Caki2 (cell line): ENCODE results near the gene ELP2. TPM values are rescaled to one million over a fixed set of nuclear protein-coding genes. Genes with fewer than 3 reads are reported as not detected.

ENCODE experiments used
- DNase-seq: peaks from one replicate; pipeline ENCODE4 v3.0.0-alpha.2; 2015; ENCODE audit warnings: low read depth
- in situ Hi-C: cut with HindIII; loops from 2 replicates; pipeline ENCODE4 v1.10.0; 2016; ENCODE audit warnings: low sequenced_read_pairs, low pct_unique_long_range_greater_than_20kb, mixed read lengths
- total RNA-seq: library from RNA; depleted of rRNA; stranded (reverse); fragments of >200 nt; shearing (Covaris generic); gene quantifications from 2 replicates; pipeline ENCODE4 v1.2.3, GENCODE V29; 2014; ENCODE audit warnings: low replicate concordance

Gene ELP2
- total RNA-seq, 1 experiment from 2014 or later, result 91.0 TPM

DNA sequence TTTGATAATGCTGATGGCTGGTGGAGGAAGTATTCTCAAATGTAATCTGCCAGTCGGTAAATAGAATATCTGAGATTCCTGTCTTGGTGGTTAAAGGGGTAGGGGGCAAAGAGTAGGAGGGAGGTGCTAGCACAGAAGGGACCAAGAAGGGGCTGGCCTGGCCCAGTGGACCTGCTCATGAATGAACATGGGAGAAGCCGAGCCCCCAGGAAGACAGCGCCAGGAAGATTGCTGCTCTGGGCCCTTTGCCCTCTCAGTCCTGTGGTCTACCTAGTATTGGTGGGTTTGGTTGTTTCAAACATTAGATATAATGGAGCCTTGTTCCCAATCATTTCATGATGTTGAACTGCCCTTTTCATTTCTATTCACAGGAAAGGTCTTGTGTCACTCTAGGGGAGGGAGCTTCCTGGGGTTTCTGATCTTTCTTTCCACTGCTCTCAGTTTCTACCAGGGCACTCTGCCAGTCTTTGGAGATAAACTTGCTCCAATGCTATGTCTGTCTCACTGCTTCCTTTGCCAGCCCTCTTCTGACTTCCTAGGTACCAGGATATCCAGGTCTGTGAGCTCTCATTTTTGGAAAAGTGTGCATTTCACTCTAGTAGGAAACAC lies 52.3 kb downstream of the ELP2 start:
- in situ Hi-C loops, result no loop called here
- no peak for DNase-seq

DNA sequence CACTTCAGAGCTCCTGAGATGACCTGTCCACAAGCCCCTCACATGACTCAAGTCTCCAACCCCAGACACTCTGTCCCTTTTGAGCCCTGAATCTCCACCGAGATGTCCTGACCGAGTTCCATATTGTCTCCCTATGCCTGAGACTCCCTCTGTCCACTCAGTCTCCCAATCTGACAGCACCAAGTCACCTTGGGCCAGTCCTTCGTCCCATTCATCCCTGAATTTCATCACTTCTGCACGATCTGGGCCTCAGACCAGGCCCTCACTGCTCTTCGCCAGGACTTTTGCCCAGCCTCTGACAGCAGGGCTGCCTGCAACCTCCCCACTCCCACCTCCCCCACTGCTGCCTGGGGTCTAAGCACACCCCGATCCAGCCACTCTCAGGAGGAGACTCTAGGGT lies 53.3 kb downstream of the ELP2 start:
- no peak for DNase-seq
- in situ Hi-C loops, result no loop called here

DNA sequence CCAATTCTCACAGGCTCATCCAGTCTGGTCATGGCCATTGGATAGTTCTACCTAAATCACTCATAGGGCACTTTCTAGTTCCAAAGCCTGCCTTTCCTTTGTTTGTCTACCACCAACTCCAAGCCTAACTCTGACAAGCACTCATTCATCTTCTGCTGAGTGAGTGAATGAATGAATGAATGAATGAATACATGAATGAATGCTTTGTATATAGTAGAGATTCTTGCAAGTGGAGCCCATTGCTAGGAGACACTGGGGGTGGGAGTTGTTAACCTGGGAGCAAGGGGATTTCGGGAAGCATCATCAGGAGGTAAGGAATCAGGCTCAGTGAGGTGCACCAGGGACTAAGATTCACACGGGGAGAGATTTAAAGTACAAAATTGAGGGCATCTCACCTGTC lies 54.3 kb downstream of the ELP2 start:
- in situ Hi-C loops, result no loop called here
- no peak for DNase-seq

DNA sequence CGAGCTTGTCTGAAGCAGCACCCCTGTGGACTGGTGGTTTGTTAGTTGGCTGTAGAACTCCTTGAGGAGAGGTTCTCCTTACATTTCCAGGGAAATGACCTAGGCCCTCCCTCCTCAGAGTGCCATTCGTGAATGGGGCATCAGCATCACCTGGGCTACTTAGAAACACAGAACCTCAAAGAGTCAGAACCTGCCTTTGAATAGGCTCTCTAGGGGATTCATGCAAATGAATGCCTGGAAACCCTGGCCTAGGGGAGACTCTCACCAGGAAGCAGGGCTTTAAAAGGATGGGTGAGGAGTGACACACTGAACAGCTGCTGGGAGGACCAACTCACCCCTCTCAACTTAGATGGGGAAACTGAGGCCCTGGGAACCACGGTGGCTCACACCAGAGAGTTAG lies 55.5 kb downstream of the ELP2 start:
- no peak for DNase-seq
- in situ Hi-C loops, result no loop called here

DNA sequence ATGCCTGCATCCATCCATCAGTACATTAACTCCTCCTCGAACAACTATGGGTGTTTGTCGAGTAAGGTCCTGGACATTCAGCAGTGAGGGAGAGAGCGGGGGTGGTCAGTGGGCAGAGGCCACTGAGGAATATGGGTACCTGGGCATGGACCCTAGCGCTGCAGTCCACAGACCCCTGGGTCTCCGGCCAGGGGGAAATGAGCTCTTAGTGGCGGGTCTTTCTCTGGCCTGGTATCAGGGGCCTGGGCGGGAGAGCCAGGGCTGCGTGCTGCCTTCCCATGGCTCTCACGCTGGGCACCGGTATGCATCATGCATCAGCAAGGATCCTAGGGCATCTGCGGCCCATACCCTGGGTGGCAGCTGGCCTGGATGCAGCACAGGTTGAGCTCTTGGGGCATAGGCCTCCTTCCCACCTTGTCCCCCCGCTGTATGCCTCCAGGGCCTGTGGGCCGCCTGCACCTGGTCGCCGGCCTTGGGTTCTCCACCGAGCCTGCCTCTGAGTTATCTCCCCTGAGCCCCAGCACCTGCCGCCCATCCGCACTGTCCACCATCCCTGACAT lies 56.3 kb downstream of the ELP2 start:
- in situ Hi-C loops, result no loop called here
- no peak for DNase-seq

DNA sequence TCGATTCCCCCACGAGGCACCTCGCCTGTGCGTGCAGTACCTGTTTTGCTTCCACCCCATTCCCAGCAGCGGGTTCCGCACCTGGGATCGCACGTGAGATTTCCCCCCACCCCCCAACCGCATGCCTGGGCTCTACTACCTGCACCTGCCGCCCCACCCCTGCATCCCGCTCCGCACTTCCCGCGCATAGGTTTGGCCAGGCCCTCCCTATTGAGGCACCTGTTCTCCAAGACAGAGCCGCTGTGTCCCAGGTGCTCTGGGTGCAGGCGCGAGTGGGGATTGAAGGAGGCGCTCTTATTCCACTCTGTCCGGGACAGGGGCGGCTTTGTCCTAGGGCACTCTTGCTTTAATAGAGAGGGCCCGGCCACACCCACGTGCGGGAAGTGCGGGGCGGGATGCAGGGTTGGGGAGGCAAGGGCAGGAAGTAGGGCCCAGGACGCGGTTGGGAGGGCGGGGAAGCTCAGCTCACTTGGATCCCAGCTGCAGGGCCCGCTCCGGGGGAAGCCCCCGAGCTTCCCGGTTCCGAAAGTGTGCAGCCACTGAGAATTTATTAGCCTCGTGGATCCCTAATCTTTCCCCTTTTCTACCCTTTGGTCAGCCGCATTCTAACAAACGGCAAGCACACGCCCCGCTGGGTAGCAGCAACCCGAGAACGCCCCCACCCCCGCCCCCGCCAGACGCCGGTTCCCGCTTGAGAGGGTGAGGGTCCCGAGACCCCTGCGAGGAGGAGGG lies 56.9 kb downstream of the ELP2 start:
- DNase-seq, result peak; percentile 3
- in situ Hi-C loops, result no loop called here

DNA sequence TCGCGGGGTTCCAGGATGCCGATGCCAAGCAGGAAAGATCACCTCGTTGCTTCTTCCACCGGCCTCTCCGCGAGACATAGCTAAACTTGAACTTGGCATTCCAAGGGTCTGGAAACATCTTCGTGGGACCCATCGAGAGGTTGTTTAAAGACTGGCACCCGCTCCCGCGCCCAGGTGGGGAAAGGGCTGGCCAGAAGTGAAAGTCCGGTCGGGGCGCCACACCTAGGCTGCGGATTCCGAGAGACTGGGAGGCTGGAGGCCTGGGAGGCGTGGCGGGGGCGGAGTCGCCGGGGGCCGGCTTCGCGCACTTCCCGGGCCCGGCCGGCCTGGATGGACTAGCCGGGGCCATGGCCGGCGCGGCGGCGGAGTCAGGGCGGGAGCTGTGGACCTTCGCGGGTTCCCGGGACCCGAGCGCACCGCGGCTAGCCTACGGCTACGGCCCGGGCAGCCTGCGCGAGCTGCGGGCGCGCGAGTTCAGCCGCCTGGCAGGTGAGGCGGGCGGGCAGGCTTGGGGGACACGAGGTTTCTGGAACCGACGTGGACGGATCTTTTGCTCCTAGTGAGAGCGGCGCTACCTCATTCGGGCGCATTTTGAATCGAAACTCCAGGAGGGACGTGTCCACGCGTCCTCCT lies 57.6 kb downstream of the ELP2 start, which contains the start of gene MOCOS:
MOCOS (plus strand) TSS at position 305 of the 633 bp plus-strand sequence; CDS start at position 348, 43 bp downstream.
- in situ Hi-C loops, result no loop called here
- DNase-seq, result peak; percentile 60

DNA sequence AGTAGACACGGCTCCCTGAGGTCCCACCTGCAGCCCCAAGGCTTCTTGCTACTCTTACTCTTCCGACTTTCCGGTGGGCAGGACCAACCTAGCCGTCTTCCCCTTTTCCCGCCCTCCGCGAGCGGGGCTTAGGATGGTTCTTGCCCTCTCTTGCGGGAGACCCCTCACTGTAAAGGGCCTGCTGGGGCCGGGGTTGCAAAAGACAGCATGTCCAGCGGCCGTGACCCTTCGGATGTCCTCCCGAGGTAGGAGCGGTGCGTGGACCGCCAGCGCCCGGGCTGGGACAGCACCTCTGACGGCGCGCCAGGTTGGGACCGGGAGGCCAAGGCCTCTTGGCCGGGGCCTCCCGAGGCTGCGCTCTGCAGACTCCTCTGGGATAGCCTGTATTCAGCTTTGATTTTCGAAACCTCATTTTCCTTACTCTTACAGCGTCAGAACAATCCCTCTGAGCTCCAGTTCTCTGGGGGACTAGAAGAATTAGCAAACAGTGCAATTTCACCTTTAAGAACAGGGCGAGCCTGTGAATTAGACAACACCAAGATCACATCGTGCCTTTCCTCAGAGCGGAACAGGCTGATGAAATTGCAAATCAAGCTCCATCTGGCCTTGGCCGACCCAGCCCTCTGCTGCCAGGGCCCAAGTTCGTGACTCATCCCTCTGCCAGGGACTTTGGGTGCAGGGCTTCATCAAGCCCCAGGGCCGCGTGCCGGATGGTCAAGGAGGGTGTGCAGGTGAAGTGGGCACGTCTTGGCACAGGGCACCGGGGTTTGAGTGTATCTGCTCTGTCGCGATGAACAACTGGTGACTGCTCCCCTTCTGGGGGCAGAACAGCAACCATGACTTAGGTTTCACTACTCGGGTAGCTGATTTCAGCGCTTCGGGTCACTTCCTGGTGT lies 58.4 kb downstream of the ELP2 start:
- peak; percentile 41 for DNase-seq
- in situ Hi-C loops, result no loop called here

DNA sequence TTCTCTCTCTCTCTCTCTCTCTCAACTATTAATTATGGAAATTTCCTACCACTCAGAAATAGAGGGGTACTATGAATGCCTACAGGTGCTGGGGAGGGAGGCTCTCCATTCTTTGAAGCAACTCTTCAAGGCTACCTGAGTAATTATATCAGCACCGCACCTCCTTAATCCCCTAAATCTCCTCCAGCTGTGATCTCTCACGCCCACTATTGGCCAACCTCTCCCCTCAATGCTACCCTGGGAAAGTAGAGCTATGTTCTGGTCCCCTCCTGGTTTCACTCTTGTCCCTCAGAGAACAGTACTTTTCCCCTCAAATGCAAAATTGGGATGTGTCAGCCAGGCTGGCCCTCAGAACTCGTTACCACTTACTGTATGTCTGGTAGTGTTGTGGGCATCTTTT lies 59.2 kb downstream of the ELP2 start:
- DNase-seq, result peak; percentile 3
- in situ Hi-C loops, result no loop called here

DNA sequence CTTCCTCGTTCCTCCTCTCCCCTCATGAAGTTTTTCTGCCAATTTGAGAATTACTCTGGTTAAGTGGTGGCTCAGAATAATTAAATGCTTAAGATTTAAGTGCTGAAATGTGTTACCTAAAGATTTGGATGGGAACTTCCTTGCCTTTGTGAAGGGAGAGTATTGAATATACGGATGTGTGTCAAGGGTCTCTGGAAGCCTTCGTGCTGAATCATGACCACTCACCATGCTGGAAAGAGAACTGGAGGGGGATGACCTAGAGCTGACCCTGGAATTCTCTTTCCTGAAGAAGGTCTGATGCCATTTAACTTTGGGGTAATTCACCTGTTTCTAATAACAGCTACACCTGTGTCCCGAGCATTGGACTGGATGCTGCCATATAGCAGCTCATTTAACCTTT lies 59.8 kb downstream of the ELP2 start:
- DNase-seq, result peak; percentile 21
- in situ Hi-C loops, result no loop called here

DNA sequence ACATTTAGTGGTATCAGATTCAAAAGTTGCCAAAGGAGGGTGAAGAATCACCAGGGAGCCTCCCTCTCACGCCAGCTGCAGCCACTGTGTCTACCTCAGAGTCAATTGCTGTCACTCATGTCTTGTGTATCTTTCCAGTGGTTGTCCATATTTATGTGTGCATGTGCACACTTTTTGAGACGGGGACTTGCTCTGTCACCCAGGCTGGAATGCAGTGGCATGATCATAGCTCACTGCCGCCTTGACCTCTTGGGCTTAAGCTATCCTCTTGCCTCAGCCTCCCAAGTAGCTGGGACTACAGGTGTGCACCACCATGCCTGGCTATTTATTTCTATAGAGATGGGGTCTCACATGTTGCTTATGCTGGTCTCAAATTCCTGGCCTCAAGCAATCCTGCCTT lies 61.6 kb downstream of the ELP2 start:
- in situ Hi-C loops, result no loop called here
- no peak for DNase-seq

DNA sequence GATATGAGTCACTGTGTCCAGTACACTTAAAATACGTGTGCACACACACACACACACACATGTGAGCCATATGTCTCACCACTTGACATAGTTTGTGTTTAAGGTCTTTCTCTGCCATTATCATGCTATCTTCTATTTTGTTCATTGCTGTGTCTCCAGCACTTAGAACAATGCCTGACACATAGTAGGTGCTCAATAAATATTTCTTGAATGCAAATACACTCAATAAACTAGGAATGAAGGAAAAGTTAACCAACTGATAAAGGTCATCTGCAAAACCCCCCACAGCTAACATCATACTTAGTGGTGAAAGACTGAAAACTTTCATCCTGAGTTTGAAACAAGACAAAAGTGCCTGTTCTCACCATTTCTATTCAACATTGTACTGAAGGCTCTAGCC lies 62.0 kb downstream of the ELP2 start:
- in situ Hi-C loops, result no loop called here
- no peak for DNase-seq

DNA sequence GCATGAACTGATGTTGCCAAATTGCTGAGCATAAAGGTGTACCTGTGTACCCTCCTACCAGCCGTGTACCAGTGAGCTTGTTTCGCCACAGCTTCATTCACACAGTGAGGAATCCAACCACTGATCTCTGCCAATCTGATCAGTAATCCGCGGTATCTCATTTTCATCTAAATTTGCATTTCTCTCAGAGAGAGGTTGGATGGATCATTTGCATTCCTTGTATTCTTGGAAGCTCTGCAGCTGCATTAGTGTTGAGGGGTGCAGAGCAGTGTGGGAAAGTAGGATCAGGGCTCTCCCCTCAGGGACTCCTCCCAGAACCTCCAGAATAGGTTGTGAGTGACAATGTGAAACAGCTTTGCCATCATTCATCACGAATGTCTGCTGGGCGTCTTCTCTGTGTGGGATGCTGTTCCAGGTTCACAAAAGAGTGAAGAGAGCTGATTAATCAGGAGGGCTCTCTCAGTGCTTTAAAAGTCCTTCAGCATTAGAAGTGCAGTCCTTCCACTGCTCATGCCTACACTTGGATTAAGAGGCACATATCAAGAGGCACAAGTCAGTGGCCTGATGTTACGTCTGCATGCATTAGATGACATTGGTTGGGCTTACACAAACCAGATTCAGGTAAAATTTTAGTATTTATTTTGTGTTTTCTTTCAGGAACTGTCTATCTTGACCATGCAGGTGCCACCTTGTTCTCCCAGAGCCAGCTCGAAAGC lies 65.1 kb downstream of the ELP2 start:
- in situ Hi-C loops, result no loop called here

DNA sequence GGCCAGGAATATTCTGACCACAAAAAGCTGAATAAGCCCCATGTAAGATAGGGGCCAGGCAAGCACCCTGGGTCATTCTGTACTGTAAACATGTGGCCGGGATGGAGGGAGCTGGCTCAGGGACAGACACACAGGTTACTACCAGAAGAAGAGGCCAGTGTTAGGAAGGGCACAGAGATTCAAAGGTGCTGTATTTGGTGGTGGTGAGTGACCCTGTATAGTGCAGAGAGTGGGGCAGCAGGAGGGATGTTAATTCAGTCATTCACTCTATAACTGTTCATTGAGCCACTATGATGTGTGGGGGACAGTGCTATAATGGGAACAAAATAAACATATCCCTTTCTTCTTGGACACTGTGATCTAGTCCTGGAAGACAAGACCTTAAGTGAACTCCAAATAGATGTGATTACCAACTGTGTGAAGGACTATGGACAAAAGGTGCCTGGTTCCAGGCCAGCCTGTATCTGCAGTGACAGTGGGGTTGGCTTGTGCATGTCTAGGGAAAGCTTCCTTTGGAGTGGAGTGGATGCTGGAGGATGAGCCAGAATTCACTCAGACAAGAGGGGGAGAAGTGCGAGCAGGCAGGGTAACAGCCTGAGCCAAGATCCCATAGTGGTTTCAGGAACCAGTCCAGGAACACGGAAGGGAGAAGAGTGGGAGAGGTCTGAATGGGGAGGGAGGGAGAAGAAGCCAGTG lies 65.9 kb downstream of the ELP2 start:
- in situ Hi-C loops, result no loop called here
- DNase-seq, result no peak

More for the DNA sequence above, 65.1 kb downstream of the ELP2 start:
- DNase-seq, result no peak

DNA sequence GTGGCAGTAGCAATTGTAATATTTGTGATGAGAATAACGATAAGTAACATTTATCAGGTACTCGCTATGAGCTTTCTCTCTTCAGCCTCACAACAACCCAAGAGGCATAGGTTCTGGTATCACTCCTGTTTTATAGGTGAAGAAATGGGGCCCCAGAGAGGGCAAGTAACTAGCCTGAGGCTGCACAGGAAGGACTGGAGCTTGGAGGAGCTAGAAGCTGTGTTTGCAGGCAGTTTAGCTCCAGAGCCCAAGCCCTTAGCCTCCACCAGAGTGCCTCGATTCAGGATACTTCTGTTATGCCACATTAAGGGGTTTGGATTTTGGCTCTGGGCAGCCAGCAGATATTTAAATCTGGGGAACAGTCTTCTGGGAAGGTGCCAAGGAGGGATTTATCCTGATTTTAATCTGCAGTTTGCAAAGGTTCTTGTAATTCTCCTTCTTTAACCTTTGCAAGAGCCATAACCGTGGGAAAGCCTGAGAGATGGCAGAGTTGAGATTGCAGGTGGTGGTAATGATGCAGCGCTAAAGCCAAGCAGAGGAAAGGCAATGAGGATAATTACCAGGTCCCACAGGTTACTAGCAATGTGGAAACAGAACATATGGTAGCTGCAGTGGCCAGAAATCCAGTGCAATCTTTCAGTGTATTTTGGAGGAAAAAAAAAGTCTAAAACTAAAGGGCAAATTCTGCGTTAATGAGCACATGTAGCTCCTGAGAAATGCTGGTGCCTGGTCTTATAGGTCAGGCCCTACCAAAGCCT lies 66.7 kb downstream of the ELP2 start:
- no peak for DNase-seq
- in situ Hi-C loops, result no loop called here

DNA sequence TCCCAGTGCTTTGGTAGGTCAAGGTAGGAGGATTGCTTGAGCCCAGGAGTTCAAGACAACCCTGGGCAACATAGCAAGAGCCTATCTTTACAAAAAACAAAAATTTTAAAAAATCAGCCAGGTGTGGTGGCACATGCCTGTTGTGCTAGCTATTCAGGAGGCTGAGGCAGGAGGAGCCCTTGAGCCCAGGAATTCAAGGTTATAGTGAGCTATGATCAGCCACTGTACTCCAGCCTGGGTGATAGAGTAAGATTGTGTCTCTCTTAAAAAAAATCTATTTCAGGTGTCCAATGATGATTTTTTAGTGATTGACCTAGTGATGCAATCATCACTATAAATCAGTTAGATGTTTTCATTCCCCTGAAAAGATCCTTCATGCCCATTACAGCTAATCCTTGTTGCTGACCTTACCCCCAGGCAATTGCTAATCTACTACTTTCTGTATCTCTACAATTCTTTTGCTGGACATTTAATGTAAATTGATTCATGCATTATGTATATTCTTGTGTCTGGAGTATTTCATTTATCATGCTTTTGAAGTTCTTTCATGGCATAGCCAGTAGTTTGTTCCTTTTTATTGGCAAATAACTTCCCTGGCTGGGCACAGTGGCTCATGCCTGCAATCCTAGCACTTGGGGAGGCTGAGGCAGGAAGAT lies 67.9 kb downstream of the ELP2 start:
- DNase-seq, result no peak
- in situ Hi-C loops, result no loop called here
